ENCODE results near the gene TRAF7. TPM values are rescaled to one million over a fixed set of nuclear protein-coding genes. Genes with fewer than 3 reads are reported as not detected.
A peak's percentile ranks its signal among the peaks of the same experiment; 100 is the strongest.

The TRAF7 gene
- total RNA-seq, 1 experiment from 2014 or later, result 160 TPM

GRCh38 chr16:2206420-2206779, 50.8 kb downstream of the TRAF7 start:
- Histone ChIP-seq H3K9me3 (ENCODE audit: control insufficient read depth in 1 of 2, insufficient read depth in 1 of 2, low read depth in 1 of 2, low read length in 2 of 2) (no peaks in the 10 kb centered on the region), H2AFZ (ENCODE audit: low read depth, low read length, poor library complexity, severe bottlenecking) (no peak overlapping the region), H3K27me3 (ENCODE audit: insufficient read depth, low read length) (no peaks in the 10 kb centered on the region), H3K79me2 (ENCODE audit: insufficient read depth, low read length) (peaks cover 25% of the 10 kb centered on the region), H3K36me3 (ENCODE audit: control insufficient read depth in 1 of 2, insufficient read depth in 2 of 2, low read length in 2 of 2) (peaks cover 4 to 19% of the 10 kb centered on the region in 2 experiments; a peak in 3 of 4 replicates), H3K4me2 (ENCODE audit: low read length) (peak overlapping the region; percentile 99), H3K4me3 (replicated peaks in 1 of 2; ENCODE audit: low read depth in 1 of 2, low read length in 2 of 2) (peak overlapping the region; percentile 81 to 86), H3K27ac (ENCODE audit: low read depth, low read length) (peak overlapping the region; percentile 94), H3K9me2 (ENCODE audit: insufficient read depth) (no peaks in the 10 kb centered on the region), H3K4me1 (ENCODE audit: control insufficient read depth in 1 of 2, insufficient read depth in 2 of 2, low read length in 2 of 2) (peaks cover 5 to 23% of the 10 kb centered on the region in 2 experiments), H4K20me1 (ENCODE audit: insufficient read depth) (no peaks in the 10 kb centered on the region), H3K9ac (ENCODE audit: low read length) (peak overlapping the region; percentile 81)
- DNase-seq (ENCODE audit: low read depth, low spot score) (no peak), ATAC-seq (no peak)
- intact Hi-C loops (cut with micrococcal nuclease), result no loop called here
- ChIA-PET POLR2A (interaction anchor here (0.9 kb wide), 1 partner anchor 9 kb away, joined by 3 read pairs; no protein-coding TSS in a partner anchor), CTCF (interaction anchor here (3.0 kb wide), 1 partner anchor 11 kb away, joined by 11 read pairs; no protein-coding TSS in a partner anchor), RAD21 (ENCODE audit: low non-redundant PET in 1 of 2, low total read pairs in 2 of 2, uncharacterized antibody in 2 of 2, unreplicated experiment in 2 of 2) (no interaction called here)
- TF ChIP-seq YY1 (IDR thresholded peaks at IDR 0.05; ENCODE audit: extremely low read depth, insufficient replicate concordance, low read depth, low read length) (no peak), TCF7L2 (IDR thresholded peaks at IDR 0.05; ENCODE audit: borderline replicate concordance, extremely low read depth, insufficient read depth, insufficient read length) (no peak), POLR2A (IDR thresholded peaks at IDR 0.05; ENCODE audit: borderline replicate concordance, extremely low read depth, insufficient read depth, insufficient read length) (no peak), ATF3 (IDR thresholded peaks at IDR 0.05) (no peak), REST (IDR thresholded peaks at IDR 0.05; ENCODE audit: low read depth) (no peak), EGR1 (IDR thresholded peaks at IDR 0.05; ENCODE audit: low read depth) (no peak), MAX (IDR thresholded peaks at IDR 0.05) (no peak), EZH2 (IDR thresholded peaks at IDR 0.05) (no peak), ZBTB33 (IDR thresholded peaks at IDR 0.05; ENCODE audit: extremely low read depth, insufficient replicate concordance, low read length) (no peak), CTCF (IDR thresholded peaks at IDR 0.05 in 2 of 3, conservative IDR thresholded peaks at IDR 0.05 in 1 of 3; ENCODE audit: borderline replicate concordance in 1 of 3, insufficient read depth in 1 of 3, low read depth in 2 of 3, low read length in 2 of 3) (no peak), POLR2AphosphoS5 (IDR thresholded peaks at IDR 0.05; ENCODE audit: low read depth, low read length) (no peak), ELF1 (IDR thresholded peaks at IDR 0.05; ENCODE audit: borderline replicate concordance, low read depth) (no peak), SRF (IDR thresholded peaks at IDR 0.05; ENCODE audit: low read depth) (no peak), ZNF274 (IDR thresholded peaks at IDR 0.05; ENCODE audit: low read depth, low read length) (no peak), CBX3 (IDR thresholded peaks at IDR 0.05; ENCODE audit: low read depth) (no peak), RAD21 (IDR thresholded peaks at IDR 0.05; ENCODE audit: low read depth) (no peak), SP1 (IDR thresholded peaks at IDR 0.05; ENCODE audit: low read depth) (no peak), CEBPB (IDR thresholded peaks at IDR 0.05; ENCODE audit: low read depth) (no peak), EZH2phosphoT487 (IDR thresholded peaks at IDR 0.05; ENCODE audit: borderline replicate concordance) (no peak), ZFX (IDR thresholded peaks at IDR 0.05) (no peak)
- no TSS peak for BruUV-seq (replicated peaks)
